HG03095 (cell line): ENCODE measurements around the gene GRID1.
"Not testable (repeated sequence)": the region's sequence is repeated elsewhere in the genome, so short reads cannot be mapped to it uniquely, and the experiment has no call there.

Experiments
- ATAC-seq: cut with Tn5 transposase; IDR thresholded peaks from one replicate; pipeline ENCODE4 v1.9.1; 2021; ENCODE audit warnings: moderate library complexity; ENCODE audit not compliant: unreplicated experiment

GRID1 gene

DNA sequence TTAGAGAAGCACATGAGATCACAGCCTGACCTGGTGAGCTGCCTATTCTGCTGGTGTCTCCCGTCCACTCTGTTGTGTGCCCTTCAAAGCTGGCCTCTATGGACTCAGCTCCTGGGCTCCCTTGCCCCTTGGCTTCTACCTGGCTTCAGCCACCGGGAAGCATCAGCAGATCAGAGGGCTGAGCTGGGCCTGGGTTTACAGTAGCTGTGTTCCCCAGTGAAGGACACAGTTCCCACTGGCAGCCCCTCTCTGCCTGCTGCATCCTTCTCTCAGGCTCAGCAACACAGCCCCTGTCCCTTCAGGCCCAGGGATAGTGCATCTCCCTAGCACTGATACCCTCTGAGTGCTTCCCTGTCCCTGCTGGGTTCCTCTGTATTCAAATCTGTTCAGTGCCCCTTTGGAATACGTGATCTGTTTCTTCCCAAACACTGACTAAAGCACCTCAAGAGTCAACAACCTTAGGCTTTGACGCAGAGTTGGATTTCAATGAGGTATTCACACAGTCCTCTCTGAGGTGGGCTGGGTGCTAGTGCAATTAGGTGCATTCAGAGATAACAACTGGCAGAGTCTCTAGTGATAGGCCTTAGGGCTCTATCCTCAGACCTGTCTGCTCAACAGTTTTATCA lies 109.8 kb downstream of the GRID1 start:
- no peak for ATAC-seq

DNA sequence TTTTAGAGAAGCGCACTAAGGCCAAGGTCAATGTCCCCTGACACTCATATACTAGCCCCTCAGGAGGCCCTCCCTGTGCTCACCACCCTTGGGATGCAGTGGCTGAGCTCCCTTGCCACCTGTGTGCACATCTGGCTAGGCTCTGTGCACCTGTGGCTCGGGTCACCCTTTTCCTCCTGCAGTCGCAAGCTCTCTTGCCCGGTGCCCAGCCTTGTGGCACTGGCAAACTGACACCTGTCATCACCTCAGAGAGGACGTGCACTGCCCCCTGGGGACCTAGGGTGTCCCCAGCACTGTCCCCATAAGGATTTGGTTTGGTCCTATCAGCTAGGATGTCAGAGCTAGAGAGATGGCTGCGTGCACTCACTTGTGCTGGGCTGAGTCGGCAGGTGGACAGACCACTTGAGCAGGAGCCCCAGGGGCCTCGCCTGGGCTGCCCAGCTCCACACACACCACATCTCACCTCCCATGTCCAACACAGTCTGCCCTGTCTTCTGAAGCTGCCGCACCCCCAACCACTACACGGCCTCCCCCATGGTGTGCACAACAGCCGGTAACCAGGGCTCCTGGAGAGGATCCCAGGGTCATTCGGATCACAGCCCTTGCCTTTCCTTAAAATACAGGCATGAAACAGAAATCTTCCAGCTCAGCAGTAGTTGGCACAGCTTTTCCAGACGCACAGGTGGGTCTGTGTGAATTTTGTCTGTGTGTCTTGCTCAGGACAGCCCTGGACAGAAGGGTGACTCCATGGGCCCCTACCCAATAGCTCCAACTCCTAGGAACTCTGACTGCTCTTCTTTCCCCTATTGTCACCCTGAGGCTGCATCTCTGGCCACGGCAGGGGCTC lies 111.0 kb downstream of the GRID1 start:
- ATAC-seq, result no peak

DNA sequence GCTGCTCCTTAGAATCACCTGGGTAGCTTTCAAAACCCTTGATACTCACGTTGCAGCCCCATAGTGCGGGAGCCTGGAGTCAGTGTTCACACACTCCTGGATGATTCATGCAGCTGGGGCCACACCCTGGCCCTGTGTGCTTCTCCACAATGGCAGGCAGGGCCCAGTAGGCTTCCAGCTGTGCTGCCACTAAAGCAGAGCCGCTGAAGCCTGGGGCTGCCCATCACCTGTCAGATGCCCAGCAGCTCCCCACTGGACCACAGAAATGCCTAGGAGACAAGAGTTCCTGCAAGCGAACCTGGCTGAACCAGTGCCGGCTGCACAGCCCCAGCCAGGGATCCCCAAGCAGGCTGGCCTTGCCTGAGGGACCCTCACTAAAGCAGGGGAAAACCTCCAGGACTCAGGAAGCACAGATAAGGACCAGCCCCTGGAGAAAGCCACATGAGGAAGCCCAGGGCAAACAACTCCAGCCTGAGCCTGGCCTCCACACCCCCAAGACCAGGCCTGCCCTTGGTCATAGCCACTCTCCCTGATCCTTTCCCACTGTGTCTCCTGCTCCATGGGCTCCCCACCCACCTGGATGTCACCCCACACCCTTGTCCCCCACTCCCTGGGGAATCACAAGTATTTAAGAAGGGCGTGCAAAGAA lies 111.9 kb downstream of the GRID1 start:
- no peak for ATAC-seq

DNA sequence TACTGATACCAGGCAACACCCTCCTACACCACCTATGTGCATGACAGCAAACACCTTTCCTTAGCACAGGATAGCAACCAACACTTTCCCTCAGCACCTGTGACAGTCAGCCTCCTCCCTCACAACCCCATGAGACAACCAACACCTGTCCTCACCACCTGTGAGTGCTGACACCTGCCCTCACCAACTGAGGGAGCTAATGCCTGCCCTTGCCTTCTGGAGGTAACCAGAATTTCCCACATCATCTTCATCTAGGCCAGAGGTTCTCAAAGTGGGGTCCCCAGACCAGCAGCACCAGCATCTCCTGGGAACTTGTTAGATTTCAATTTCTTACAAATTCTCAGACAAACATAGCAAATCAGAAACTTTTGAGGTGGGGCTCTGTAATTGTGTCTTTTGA lies 112.5 kb downstream of the GRID1 start:
- no peak for ATAC-seq

DNA sequence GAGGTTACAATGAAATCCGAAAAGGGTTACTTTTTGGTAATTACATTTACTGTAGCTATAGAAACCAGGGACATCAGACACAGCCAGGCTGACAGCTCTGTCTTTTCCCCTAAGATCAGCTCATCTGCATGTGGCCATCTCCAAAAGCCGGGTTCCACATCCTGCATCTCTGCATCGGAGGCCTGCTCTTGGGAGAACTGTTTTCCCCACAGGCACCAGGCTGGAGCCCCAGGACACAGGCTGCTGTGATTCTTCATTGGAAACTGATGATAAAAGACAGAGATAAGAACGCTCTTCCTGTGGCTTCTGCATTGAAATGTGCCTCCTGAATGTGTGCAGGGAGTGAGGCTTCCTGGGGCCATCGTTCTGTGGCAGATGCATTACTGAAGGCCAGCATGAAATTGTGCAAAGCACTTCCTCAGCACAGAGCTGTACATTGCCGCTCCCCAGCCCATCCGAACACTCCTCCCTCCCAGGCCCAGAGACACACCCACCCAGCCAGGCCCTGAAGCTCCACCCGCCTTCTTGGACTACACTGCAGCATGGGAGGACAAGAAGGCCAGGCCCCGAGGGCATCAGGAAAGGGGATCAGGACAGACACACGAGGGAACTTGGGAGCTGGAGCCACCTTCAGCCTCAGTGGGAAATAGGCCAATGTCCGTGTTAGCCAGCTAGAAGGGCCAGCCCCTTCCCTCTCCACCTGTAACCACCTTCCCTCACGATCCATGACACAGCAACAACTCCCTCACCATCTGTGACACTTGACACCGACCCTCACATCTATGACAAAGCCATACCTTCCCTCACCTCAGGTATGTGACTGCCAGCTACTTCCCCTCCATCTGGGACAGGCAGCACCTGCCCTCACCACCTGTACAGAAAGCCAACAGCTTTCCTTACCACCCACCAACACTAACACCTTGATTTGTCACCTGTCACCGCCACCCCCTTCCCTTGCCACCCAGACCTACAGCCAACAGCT lies 113.2 kb downstream of the GRID1 start:
- no peak for ATAC-seq

DNA sequence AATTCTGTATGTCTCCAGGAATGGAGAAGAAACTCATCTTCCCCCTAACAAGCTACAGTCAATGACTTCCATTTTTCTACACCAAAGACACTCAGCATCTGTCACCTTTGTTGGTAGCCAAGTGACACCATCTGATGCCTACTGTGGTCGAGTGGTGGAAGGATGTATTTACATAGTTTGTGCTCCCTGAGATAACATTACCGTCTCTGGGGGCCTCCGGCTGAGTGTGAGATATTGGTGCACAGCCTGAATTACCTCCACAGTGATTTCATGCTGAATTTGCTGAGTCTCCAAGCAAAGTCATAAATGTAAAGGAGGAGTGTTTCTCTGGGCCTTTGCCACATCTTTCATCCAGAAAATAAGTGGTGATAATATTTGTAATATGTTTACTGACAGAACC lies 114.0 kb downstream of the GRID1 start:
- ATAC-seq, result no peak

DNA sequence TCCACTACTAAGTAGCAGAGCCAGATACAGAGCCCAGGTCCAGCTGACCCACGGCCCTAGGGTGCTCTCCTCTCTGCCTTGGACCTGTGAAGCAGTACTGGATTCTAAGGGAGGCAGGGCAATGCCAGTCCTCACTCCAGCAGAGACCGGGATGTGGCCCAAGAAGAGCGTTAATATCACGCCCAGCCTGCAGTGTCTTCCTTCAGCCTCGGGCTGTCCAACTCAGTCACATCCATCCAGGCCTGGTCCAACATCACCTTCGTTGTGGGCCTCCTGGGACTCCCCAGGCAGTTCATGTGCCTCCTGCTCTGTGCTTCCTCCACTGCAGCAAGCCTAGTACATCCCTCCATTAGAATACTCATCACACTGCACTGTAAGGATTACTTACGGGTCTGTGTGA lies 114.5 kb downstream of the GRID1 start:
- ATAC-seq, result no peak

DNA sequence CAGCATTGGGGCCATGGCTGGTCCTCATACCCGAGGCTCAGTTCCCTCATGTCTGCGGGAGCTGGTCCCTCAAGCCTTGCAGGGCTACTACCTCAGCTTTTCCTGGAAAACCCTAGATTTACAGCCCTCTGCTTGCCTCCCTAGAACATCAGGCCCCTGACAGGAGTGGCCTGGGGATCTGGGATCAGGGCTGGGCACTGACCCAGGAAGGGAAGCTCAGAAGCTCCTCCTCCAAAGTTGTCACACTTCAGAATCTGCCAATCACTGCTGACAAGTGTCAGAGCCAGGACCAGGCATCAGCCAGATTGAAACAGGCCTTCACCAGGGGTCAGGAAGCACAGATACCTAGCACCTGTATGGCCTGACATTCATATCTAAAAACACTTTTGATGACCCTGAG lies 115.2 kb downstream of the GRID1 start:
- ATAC-seq, result no peak

DNA sequence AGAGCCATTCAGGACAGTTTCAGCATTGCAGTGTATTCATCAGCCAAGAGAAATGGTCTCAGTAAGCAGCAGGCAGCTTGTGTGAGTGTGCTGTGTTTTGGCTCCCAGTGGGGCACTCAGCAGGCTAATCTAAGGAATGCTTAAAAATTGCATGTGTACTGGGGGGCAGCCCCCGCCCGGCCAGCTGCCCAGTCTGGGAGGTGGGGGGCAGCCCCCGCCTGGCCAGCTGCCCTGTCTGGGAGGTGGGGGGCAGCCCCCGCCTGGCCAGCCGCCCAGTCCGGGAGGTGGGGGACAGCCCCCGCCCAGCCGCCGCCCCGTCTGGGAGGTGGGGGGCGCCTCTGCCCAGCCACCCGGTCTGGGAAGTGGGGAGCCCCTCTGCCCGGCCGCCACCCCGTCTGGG lies 116.2 kb downstream of the GRID1 start:
- no peak for ATAC-seq

DNA sequence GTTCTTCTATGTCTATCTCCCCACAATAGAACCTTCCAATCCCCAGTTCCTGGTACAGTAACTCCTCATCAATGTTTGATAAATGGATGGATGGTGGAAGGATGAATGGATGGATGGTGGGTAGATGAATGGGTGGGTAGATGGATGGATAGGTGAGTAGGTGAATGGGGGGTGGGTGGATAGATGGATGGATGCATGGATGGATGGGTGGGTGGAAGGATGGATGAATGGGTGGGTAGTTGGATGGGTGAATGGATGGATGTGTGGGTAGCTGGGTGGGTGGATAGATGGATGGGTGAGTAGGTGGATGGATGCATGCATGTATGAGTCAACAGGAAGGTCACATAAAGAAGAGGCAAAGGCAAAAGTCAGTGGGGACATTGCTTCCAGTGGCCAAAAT lies 116.8 kb downstream of the GRID1 start:
- no peak for ATAC-seq

DNA sequence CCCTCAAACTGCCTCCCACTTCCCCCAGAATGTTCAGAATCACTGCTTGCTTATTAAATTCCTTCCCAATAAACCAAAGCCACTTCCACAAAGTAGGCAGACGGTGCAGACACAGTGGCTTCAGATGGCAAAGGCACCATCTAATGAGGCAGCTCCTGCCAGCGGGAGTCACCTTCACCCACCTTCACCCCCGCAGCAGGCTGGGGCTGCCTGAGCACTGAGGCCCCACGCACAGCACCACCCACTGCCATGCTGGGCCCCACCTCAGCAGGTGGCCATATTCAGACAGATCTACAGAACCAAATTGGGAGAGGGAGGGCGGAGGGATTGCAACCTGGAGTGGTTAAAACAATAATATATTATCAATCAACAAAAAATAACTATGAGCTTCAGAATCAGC lies 118.5 kb downstream of the GRID1 start:
- ATAC-seq, result no peak

DNA sequence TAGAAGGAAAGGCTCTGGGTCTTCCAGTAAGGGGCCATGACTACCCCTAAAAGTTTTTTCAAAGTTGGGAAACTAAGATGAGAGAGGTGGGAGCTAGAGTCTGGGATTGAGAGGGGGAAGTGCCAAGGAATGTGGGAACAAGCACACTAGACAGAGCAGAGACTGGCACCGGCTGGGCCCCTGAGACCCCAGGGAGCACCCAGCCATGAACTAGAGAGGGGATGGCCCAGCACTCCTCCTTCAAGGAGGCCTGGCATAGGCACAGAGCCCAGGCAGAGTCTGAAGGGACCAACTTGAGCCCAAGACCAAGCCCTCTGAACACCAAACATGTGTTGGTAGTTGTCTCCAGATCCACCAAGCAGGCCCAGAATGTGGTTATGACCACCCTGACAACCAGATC lies 119.0 kb downstream of the GRID1 start:
- ATAC-seq, result no peak

DNA sequence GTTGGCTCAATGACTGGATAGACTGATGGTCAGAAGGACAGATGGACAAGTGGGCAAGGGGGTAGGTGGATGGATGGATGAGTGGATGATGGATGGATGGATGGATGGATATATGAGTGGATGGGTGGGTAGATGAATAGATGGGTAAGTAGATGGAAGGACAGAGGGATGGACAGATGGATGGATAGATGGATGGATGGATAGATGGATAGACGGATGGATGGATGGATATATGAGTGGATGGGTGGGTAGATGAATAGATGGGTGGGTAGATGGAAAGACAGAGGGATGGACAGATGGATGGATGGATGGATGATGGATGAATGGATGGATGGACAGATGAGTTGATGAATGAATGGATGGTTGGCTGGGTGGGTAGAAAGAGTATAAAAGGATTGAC lies 119.5 kb downstream of the GRID1 start:
- ATAC-seq, result no peak

DNA sequence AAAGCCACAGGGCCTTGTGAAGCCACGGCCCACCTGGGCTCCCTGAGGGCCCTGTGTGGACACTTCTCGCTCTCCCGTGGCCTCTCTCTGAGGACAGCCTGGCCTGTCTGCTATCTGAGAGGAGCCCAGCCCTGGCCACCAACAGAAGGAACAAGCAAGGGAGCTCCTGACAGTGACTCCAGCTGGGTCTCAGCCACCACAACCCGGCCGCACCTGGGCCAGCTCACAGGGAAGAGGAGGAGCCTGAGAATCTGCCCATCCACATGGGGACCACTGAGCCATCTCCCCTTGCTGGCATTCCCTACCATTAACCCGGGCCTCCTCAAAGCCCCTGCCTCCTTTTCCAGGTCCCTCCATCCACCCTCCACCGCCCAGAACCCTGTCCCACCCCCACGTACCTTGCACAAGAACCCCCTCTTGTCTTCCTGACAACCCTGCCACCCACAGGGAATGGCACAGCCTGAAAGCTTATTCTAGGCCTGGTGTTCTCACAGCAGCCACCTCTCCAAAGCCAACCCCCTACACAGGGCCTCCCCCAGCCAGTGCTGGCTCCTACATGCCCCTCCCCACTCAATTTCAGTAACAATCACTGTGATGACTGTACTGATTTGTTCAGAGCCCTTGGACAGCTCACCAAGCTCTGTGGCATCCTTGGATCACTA lies 120.2 kb downstream of the GRID1 start:
- no peak for ATAC-seq

DNA sequence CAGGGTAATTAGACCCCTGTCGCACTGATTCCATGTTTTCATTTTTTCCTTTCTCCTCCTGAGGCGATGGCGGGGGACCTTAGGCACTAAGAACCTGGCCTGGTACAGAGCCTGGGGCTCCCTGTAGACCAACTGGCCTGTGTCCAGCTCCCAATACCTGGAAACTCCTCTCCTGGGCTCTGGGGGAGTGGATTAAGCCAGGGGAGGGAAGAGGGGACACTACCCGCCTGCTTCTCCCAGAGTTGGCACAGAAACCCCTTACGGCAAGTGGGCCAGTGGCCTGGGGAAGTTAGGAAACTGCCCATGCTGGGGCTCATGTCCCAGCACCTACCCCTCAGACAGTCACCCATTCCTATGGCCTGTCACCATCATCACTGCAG lies 121.6 kb downstream of the GRID1 start:
- ATAC-seq, result no peak

DNA sequence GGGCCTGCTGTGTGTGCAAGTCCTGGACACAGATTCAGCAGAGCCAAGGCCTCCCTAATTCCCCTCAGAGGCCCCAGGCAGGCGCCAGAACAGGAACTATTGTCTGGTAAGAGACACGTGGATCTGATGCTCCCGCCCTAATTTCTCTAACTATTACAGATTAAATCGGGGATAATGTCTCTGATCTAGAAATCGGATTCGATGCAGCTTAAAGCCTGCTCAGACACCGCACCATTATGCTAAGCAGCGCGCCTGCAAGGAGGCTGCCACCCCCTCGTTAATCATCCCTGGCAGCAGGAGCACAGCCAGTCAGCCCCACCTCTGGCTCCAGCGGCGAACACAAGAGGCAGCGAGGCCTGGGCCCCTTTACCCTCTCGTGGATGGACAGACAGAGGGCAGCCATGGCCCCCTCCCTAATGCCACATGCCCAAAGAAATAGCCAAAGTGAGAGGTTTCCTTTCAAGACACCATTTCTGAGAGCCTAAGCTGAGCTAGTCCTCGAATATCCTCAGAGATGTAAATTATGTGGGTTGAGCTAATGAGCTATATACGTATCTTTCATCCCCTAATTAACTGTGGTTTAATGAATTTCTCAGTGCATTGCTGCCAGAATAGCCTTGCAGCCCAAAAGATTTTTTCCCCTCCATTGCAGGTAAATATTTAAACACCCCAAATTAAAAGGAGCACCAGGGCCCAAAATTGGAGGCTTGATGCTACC lies 122.1 kb downstream of the GRID1 start:
- ATAC-seq, result no peak

DNA sequence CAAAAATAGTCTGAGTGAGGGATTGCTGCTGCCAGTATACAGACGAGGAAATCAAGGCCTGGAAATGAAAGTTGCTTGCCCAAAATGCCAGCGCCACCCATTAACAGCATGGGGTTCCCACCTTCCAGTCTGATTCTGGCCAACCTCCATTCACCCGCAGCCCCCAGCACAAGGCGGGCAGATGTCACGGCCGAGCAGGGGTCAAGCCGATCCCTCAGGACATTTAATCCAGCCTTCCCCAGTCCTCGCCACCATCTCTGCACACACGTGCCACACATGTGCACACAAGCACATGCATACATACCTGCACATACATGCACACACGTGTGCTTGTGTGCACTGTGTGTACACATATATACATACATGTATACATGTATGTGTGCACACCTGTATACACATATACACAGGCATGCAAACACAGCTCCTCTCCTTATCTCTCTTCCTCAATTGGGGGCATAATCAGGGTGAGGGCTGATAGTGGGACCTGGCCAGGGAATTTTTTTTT lies 122.9 kb downstream of the GRID1 start:
- ATAC-seq, result no peak

DNA sequence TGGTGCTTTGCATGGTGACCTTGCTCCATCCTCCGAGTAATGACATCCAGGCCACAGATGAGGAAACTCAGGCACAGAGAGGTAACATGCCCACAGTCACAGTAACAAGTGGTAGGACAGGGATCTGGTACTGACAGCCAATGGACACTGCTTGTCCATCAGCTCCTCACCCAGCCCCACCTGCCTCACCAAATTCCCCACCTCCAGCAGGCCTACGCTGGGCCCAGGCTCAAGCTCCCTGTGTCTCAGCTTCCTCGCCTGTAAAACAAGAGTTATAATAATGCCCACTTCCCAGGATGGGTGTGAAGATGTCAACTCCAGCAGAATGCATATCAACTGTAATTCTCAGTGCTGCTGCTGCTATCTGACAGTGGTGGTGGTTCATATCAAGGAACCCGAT lies 123.8 kb downstream of the GRID1 start:
- ATAC-seq, result no peak

DNA sequence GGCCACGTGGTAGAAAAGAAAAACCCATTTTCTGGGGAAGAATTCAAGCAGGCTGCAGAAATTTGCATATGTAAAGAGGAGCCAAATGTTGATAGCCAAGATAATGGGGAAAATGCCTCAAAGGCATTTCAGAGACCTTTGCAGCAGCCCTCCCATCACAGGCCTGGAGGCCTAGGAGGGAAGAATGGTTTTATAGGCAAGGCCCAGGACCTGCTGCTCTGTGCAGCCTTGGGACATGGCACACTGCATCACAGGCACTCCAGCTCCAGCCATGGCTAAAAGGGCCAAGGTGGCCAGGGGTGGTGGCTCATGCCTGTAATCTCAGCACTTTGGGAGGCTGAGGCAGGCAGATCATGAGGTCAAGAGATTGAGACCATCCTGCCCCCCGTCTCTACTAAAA lies 128.5 kb downstream of the GRID1 start:
- not testable (repeated sequence) for ATAC-seq
